ENCODE measurements around the gene MKLN1. TPM values are rescaled to one million over a fixed set of nuclear protein-coding genes. Genes with fewer than 3 reads are reported as not detected.

Gene MKLN1
- total and polyA plus RNA-seq, 2 of the 4 experiments (the other 2 are of a cell fraction): 17.5 to 52.0 TPM

GRCh38 chr7:131459256-131459655 lies 131.6 kb downstream of the MKLN1 start:
- no TSS peak for BruUV-seq (replicated peaks)
- in situ Hi-C loops (cut with MboI; ENCODE audit: low sequenced_read_pairs) (no loop called here), dilution Hi-C loops (cut with HindIII; ENCODE audit: low sequenced_read_pairs, unreplicated experiment) (no loop called here), intact Hi-C loops (cut with micrococcal nuclease) (no loop called here)
- no peak overlapping the region for H2AK5ac ChIP-seq (ENCODE audit: low read depth, low read length)
- H3K4me1 ChIP-seq (ENCODE audit: control insufficient read depth, insufficient read depth, low read length): no peaks in the 10 kb centered on the region
- no peaks in the 10 kb centered on the region for H3K27me3 ChIP-seq (ENCODE audit: control insufficient read depth, insufficient read depth, low read length)
- H4K20me1 ChIP-seq (ENCODE audit: insufficient read depth, low read length): no peaks in the 10 kb centered on the region
- ATAC-seq (ENCODE audit: low read depth) (no peak; the same call in 1 of the 2 replicates), DNase-seq (peak; percentile 1)
- H2BK120ac ChIP-seq (ENCODE audit: low read depth, low read length): no peak overlapping the region
- H3K18ac ChIP-seq (ENCODE audit: low read depth, low read length): no peak overlapping the region
- no peak overlapping the region for H3K23ac ChIP-seq (ENCODE audit: low read depth, low read length)
- no peak overlapping the region for H2BK20ac ChIP-seq (ENCODE audit: low read depth, low read length)
- TF ChIP-seq ELK1 (IDR thresholded peaks at IDR 0.05; ENCODE audit: borderline replicate concordance, low read depth, low read length): no peak
- TF ChIP-seq FOS (IDR thresholded peaks at IDR 0.05; ENCODE audit: low read depth, low read length): no peak
- TF ChIP-seq CTCF (conservative IDR thresholded peaks at IDR 0.05; ENCODE audit: low read depth, low read length): no peak
- TF ChIP-seq POLR2A (IDR thresholded peaks at IDR 0.05; ENCODE audit: low read depth, low read length): no peak
- TF ChIP-seq MAZ (IDR thresholded peaks at IDR 0.05; ENCODE audit: borderline replicate concordance, low read depth, low read length): no peak
- TF ChIP-seq NFE2L2 (IDR thresholded peaks at IDR 0.05; ENCODE audit: low read depth, low read length): no peak
- TF ChIP-seq MXI1 (IDR thresholded peaks at IDR 0.05; ENCODE audit: borderline replicate concordance, low read depth, low read length): no peak
- TF ChIP-seq BHLHE40 (IDR thresholded peaks at IDR 0.05; ENCODE audit: low read depth, low read length): no peak
- no peak for TF ChIP-seq USF2 (IDR thresholded peaks at IDR 0.05; ENCODE audit: low read depth, low read length)
- TF ChIP-seq CHD1 (IDR thresholded peaks at IDR 0.05; ENCODE audit: low read depth, low read length): no peak
- TF ChIP-seq RAD21 (IDR thresholded peaks at IDR 0.05; ENCODE audit: low read length): no peak
- no peak for TF ChIP-seq MAFK (IDR thresholded peaks at IDR 0.05; ENCODE audit: low read depth, low read length)
- no peak for TF ChIP-seq SMC3 (IDR thresholded peaks at IDR 0.05; ENCODE audit: low read depth, low read length)
- TF ChIP-seq RFX5 (IDR thresholded peaks at IDR 0.05; ENCODE audit: low read depth, low read length): no peak
- no peak for TF ChIP-seq CEBPB (IDR thresholded peaks at IDR 0.05; ENCODE audit: low read depth, low read length)
- TF ChIP-seq RCOR1 (IDR thresholded peaks at IDR 0.05; ENCODE audit: insufficient replicate concordance, low read length): no peak
- no peak overlapping the region for H2BK5ac ChIP-seq (ENCODE audit: low read depth, low read length, poor library complexity, severe bottlenecking)
- H3K4ac ChIP-seq (ENCODE audit: low read depth, low read length): no peak overlapping the region
- peaks cover 8 to 13% of the 10 kb centered on the region in 2 experiments; a peak in 2 of 4 replicates for H3K79me1 ChIP-seq (ENCODE audit: low read depth in 1 of 2, low read length in 2 of 2)
- no CpG with 5 or more reads among the region's 1 CpG for WGBS, 2 experiments (ENCODE audit: extremely low coverage in 2 of 2, insufficient read length in 1 of 2)
- no peak overlapping the region for H4K8ac ChIP-seq (ENCODE audit: low read depth in 2 of 2, low read length in 2 of 2)
- H3K27ac ChIP-seq (ENCODE audit: insufficient read depth, low read length): no peak overlapping the region
- no peak overlapping the region for H4K5ac ChIP-seq (ENCODE audit: low read depth, low read length)
- ChIA-PET POLR2A (ENCODE audit: unreplicated experiment) (no interaction called here), CTCF (no interaction called here)
- H3K9me3 ChIP-seq (ENCODE audit: control insufficient read depth, insufficient read depth, low read length): no peaks in the 10 kb centered on the region
- peaks cover 10% of the 10 kb centered on the region for H3K36me3 ChIP-seq (ENCODE audit: control insufficient read depth, insufficient read depth, low read length)
- no peak overlapping the region for H3K9ac ChIP-seq (ENCODE audit: low read depth, low read length)
- no peak overlapping the region for H3K4me3 ChIP-seq (ENCODE audit: insufficient read depth, low read depth, low read length)
- H4K91ac ChIP-seq (ENCODE audit: insufficient read depth, low read depth, low read length): no peak overlapping the region
- no peak overlapping the region for H2AFZ ChIP-seq (replicated peaks; ENCODE audit: low read length, poor library complexity)
- H2AK9ac ChIP-seq (replicated peaks; ENCODE audit: low read depth, low read length, poor library complexity): no peak overlapping the region
- H2BK15ac ChIP-seq (ENCODE audit: low read depth, low read length): no peak overlapping the region
- H3K9me1 ChIP-seq (ENCODE audit: insufficient read depth, low read length): no peaks in the 10 kb centered on the region; the same call in 1 of the 2 replicates
- no peak overlapping the region for H3K14ac ChIP-seq (replicated peaks; ENCODE audit: low read depth, low read length)
- H3K56ac ChIP-seq (ENCODE audit: extremely low read depth, insufficient read depth, low read length): no peak overlapping the region
- H3K4me2 ChIP-seq (ENCODE audit: low read depth, low read length): no peak overlapping the region
